ENCODE measurements around the gene SPEM2. TPM values are rescaled to one million over a fixed set of nuclear protein-coding genes. Genes with fewer than 3 reads are reported as not detected.

The SPEM2 gene
- total and polyA plus RNA-seq, 9 donors: not detected

DNA sequence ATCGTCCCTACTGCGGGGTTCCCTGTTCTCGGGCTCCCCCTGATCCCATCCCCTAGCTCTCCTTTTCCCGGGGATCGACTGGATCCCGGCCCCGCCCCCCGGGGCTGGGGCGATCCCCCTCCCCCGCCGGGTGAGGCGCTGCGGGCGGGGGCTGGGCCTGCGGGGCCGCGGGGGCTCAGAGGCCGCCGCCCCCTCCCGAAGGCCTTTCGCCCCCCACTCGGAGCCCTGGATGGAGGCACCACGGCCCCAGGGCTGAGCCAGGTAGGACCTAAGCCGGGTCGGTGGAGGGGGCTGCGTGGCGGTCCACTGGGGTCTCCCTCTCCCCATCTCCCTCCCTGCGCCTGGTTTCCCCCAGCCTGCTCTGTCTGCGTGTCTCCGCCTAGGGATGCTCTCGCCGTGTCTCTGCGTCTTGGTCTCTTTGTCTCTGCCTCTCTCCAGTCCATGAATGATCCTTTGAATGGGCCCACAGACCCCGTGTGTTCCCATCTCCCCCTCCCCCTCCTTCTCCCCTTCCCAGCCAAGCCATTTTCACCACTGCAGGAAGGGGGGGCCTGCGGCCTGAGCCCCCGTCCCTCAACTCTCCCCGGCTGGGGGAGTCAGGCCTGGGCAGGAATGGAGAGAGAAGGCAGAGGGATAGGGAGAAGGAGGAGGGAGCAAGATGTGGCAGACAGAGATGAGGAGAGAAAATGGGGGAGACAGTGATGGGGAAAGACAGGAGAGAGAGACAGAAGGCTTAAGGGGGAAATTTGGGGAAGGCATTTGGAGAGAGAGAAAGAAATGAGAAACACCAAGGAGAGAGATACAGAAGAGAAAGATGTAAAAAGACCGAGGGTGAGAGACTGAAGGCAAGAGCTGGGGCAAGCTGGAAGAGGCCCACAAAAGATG is 19.8 kb upstream of the SPEM2 start:
- 2 to 6% (median 5%) methylated on average over 24 to 38 of the region's 38 CpGs for WGBS, 3 donors
- Histone ChIP-seq H3K9me3 (no peaks in the 10 kb centered on the region), H3K4me3 (peak overlapping the region; percentile 65), H3K36me3 (no peaks in the 10 kb centered on the region), H3K4me1 (ENCODE audit: insufficient read depth) (peaks cover 5% of the 10 kb centered on the region), H3K27me3 (no peaks in the 10 kb centered on the region), H3K27ac (peak overlapping the region; percentile 89 to 95)
- TF ChIP-seq, protein P1, sequence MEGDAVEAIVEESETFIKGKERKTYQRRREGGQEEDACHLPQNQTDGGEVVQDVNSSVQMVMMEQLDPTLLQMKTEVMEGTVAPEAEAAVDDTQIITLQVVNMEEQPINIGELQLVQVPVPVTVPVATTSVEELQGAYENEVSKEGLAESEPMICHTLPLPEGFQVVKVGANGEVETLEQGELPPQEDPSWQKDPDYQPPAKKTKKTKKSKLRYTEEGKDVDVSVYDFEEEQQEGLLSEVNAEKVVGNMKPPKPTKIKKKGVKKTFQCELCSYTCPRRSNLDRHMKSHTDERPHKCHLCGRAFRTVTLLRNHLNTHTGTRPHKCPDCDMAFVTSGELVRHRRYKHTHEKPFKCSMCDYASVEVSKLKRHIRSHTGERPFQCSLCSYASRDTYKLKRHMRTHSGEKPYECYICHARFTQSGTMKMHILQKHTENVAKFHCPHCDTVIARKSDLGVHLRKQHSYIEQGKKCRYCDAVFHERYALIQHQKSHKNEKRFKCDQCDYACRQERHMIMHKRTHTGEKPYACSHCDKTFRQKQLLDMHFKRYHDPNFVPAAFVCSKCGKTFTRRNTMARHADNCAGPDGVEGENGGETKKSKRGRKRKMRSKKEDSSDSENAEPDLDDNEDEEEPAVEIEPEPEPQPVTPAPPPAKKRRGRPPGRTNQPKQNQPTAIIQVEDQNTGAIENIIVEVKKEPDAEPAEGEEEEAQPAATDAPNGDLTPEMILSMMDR (IDR thresholded peaks at IDR 0.05): no peak
- TF ChIP-seq EP300 (IDR thresholded peaks at IDR 0.05): no peak
- TF ChIP-seq POLR2A (IDR thresholded peaks at IDR 0.05): peak; percentile 10
- intact Hi-C loops (cut with DNase I): loop anchor here in 1 of 4 donors (5.0 kb wide), 1 partner anchor 58 kb away; no protein-coding TSS in a partner anchor
- peak in 4 of 5 donors; percentile 46 to 72 (median 60) for DNase-seq

DNA sequence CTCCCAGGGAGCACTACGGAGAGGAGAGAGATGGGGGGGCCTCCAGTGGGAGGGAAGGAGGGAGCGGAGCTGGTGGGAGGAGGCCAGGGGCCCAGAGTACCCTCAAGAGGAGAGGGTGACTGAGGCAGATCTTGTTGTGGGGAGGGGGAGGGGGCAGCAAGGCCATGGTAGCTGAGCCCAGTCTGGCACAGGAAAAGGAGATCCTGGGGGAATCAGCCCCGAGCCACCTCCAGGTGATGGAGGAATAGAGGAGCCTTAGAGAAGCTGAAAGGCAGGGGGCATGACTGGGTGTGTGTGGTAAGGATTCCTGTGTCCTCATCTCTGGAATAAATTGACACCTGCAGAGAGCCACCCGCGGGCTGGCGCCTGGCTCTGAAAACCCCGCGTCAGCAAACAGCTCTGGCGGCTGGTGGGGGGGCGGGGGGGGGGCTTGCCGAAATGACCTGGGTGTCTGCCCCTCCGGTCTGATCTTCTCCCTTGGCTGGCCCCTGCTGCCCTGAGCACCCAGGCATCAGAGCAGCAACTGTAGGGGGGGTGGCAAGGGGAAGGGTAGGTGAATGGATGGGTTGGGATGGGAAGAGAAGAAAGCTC is 19.1 kb upstream of the SPEM2 start:
- no peaks in the 10 kb centered on the region for H3K27me3 ChIP-seq
- WGBS, 3 donors: 46 to 57% (median 47%) methylated on average over 12 of the region's 12 CpGs
- peaks cover 5% of the 10 kb centered on the region for H3K4me1 ChIP-seq (ENCODE audit: insufficient read depth)
- peak overlapping the region; percentile 65 for H3K4me3 ChIP-seq
- H3K9me3 ChIP-seq: no peaks in the 10 kb centered on the region
- intact Hi-C loops (cut with DNase I): loop anchor here in 1 of 4 donors (5.0 kb wide), 1 partner anchor 59 kb away; no protein-coding TSS in a partner anchor
- TF ChIP-seq, protein P1 (IDR thresholded peaks at IDR 0.05): no peak
- no peak for TF ChIP-seq EP300 (IDR thresholded peaks at IDR 0.05)
- TF ChIP-seq POLR2A (IDR thresholded peaks at IDR 0.05): no peak
- H3K27ac ChIP-seq: peak overlapping the region; percentile 89 to 95
- peak in 1 of 5 donors; percentile 48 for DNase-seq
- H3K36me3 ChIP-seq: no peaks in the 10 kb centered on the region

DNA sequence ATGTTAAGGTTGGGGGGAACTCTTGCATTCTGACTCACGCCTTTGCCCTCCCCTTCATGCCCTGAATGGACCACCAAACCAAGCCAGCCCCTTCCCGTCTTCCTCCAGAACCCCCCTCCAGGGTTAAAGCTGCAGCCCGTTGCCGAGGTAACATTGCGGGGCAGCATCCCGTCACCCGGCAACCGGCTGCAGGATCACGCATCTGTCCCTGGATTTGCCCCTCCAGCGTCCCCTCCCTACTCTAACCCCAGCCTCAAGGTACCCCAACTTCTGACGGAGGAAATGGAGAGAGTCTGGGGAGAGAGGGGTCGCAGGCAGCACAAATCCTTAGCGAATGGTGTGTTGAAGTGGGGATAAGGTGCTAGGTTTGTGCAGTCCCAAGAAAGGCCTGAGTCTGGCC is 18.3 kb upstream of the SPEM2 start:
- Histone ChIP-seq H3K4me3 (no peak overlapping the region), H3K9me3 (no peaks in the 10 kb centered on the region), H3K27ac (no peak overlapping the region), H3K36me3 (no peaks in the 10 kb centered on the region), H3K4me1 (ENCODE audit: insufficient read depth) (peaks cover 5% of the 10 kb centered on the region), H3K27me3 (no peaks in the 10 kb centered on the region)
- intact Hi-C loops (cut with DNase I): loop anchor here in 1 of 4 donors (5.0 kb wide), 1 partner anchor 60 kb away; no protein-coding TSS in a partner anchor
- TF ChIP-seq POLR2A (IDR thresholded peaks at IDR 0.05): no peak
- no peak for TF ChIP-seq EP300 (IDR thresholded peaks at IDR 0.05)
- TF ChIP-seq, protein P1 (IDR thresholded peaks at IDR 0.05): no peak
- 81 to 89% (median 84%) methylated on average over 13 of the region's 13 CpGs for whole genome bisulfite sequencing, 3 donors
- peak in 1 of 5 donors; percentile 36 for DNase-seq

DNA sequence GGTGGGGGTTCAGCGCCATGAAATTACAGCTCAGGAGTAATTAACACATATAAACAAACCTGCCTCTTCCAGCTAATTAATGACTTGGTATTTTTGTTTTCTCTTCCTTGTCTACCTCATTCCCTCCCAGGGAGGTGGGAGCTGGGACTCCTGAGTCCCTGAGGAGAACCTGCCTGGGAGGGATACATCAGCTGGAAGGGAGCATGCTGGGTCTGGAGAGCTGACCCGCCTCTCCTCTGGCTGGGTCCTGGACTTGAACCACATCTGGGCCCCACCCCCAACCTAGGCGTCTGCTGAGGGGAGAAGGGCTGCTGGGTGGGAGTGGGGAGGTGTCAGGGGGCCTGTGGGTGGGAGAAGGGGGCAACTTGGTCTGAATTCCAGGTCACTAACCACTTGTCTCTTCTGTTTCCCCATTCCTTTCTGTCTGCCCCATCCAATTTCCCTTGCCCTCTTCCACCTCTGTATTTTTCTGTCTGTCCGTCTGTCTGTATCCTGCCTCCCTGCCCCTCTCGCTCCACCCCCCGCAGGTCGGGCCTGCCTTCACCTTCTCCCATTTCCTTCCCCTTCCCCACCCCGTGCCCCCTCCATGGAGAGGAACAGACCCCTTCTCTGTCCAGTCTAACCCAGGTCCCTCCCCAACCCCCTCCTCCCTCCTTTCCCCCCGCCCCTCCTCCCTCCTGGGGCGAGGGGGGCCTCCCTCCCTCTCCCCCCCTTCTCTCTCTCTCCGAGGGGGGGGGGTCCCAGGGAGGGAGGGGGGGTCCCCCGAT is 17.7 kb upstream of the SPEM2 start, which contains the start of gene NLGN2:
NLGN2 (plus strand) TSS at position 361 of the 767 bp plus-strand sequence. CDS start 411 bp downstream, outside the sequence.
- TF ChIP-seq POLR2A (IDR thresholded peaks at IDR 0.05): no peak
- no peak for TF ChIP-seq EP300 (IDR thresholded peaks at IDR 0.05)
- TF ChIP-seq, protein P1 (IDR thresholded peaks at IDR 0.05): no peak
- Histone ChIP-seq H3K4me3 (no peak within 1 kb of the TSS), H3K27ac (no peak within 1 kb of the TSS), H3K27me3 (no peaks in the 10 kb centered on the region), H3K4me1 (ENCODE audit: insufficient read depth) (peaks cover 5% of the 10 kb centered on the region), H3K36me3 (no peaks in the 10 kb centered on the region), H3K9me3 (no peaks in the 10 kb centered on the region)
- WGBS, 3 donors: 65 to 77% (median 68%) methylated on average over 8 to 12 of the region's 12 CpGs
- DNase-seq: peak in 1 of 5 donors; percentile 36
- intact Hi-C loops (cut with DNase I): loop anchor here in 1 of 4 donors (5.0 kb wide), 1 partner anchor 60 kb away; no protein-coding TSS in a partner anchor

All from ovary (tissue), 9 donors.